Stimulated activated naive CD4-positive, alpha-beta T cell treated with Interleukin-2 at 50 U/mL for 16 hours (primary cell): ENCODE results near the gene SHROOM1.
"Not testable (repeated sequence)": the region's sequence is repeated elsewhere in the genome, so short reads cannot be mapped to it uniquely, and the experiment has no call there.

Experiments used
- DNase-seq: peaks from one replicate; lab custom pipeline; 2025; lab: John Stamatoyannopoulos, UW

SHROOM1 gene

DNA sequence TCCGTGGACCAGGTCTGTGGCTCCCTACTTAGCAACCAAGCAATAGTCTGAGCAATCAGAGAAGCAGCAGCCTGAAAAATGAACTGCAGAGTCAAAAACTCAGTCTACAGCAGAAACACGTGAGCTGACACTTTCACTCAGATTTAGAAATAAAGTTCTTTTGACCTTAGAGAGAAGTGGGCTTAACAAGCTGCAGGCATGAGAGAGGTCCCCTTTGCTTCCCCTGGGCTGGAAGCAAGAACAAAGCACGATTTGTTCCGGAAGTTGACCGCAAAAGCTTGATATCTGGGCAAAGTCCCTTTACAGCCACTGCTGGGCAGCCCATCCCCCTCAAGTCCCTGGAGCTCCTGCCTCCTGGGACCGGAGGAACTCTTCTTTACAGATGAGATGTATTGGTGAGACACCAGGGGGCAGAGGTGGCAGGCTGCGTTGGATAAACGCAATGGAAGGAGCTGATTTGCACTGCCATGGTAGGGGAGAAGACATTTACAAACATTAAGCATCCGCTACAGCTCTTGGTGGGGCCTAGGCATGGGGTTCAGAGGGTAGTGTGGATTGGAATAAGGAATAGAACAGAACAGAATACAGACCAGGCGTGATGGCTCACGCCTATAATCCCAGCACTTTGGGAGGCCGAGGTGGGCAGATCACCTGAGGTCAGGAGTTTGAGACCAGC lies 23.1 kb downstream of the SHROOM1 start:
- DNase-seq = no peak

DNA sequence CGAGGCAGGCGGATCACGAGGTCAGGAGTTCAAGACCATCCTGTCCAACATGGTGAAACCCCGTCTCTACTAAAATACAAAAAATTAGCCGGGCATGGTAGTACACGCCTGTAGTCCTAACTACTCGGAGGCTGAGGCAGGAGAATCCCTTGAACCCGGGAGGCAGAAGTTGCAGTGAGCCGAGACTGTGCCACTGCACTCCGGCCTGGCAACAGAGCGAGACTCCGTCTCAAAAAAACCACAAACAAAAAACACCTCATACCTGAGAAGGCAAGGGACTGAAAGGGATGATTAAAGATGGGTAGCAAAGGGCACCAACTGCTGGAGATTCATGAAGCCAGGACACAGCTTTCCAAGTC lies 23.7 kb downstream of the SHROOM1 start:
- not testable (repeated sequence) for DNase-seq

DNA sequence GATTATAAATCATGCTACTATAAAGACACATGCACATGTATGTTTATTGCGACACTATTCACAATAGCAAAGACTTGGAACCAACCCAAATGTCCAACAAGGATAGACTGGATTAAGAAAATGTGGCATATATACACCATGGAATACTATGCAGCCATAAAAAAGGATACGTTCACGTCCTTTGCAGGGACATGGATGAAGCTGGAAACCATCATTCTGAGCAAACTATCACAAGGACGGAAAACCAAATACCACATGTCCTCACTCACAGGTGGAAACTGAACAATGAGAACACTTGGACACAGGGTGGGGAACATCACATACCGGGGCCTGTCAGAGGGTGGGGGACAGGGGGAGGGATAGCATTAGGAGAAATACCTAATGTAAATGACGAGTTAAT lies 24.6 kb downstream of the SHROOM1 start:
- DNase-seq = not testable (repeated sequence)

DNA sequence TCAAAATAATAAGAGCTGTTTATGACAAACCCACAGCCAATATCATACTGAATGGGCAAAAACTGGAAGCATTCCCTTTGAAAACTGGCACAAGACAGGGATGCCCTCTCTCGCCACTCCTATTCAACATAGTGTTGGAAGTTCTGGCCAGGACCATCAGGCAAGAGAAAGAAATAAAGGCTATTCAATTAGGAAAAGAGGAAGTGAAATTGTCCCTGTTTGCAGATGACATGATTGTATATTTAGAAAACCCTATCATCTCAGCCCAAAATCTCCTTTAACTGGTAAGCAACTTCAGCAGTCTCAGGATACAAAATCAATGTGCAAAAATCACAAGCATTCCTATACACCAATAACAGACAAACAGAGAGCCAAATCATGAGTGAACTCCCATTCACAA lies 26.2 kb downstream of the SHROOM1 start:
- not testable (repeated sequence) for DNase-seq

DNA sequence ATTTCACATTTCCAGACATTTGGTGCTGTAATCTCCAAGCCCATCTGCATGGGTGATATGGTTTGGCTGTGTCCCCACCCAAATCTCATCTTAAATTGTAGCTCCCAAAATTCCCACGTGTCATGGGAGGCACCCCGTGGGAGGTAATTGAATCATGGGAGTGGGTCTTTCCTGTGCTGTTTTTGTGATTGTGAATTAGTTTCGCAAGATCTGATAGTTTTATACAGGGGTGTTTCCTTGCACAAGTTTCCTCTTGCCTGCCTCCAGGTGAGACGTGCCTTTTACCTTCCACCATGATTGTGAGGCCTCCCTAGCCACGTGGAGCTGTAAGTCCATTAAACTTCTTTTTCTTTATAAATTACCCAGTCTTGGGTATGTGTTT lies 27.8 kb downstream of the SHROOM1 start:
- not testable (repeated sequence) for DNase-seq

DNA sequence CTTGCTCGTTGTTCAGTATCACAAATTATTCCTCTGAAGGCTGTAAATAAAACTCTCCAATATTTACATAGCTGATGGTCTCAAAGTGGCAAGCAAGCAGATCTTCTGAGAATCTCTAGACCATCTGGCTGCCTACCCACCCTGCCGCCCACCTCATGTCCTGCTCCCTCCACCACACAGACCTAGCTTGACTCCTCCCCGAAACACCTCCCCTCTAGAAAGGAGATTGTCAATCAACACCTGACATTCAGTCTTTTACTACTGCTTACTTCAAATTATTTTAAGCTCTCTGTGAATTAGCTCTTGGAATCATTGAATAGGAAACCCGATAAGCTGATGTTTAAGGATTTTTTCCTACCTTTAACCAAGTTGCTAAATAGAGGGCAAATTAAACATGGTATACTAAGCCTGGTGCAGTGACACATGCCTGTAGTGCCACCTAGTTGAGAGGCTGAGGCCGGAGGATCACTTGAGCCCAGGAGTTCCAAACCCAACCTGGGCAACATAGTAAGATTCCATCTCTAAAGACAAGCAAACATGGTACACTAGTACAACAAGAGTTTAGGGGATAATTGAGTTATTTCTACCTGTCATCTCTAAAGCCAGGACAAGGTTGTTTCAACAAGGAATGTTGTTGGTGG lies 28.3 kb downstream of the SHROOM1 start:
- no peak for DNase-seq

DNA sequence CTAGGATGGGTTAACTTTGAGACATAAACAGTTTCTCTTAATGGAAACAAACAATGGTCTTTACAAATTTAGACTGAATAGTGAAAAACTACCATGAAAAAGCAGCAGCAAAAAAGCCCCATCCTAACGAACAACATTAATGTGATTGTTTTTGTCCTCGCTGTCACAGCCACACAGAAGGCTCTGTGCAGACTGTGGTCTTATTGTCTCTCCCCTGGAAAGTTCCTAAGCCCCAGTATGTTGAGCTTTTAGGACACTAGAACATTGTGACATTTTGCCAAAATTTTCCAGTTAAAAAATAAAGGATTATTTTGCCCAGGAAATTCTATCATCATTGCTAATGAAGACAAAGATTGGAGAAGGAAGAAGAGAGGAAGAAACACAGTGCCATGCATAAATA lies 29.9 kb downstream of the SHROOM1 start:
- DNase-seq = no peak

DNA sequence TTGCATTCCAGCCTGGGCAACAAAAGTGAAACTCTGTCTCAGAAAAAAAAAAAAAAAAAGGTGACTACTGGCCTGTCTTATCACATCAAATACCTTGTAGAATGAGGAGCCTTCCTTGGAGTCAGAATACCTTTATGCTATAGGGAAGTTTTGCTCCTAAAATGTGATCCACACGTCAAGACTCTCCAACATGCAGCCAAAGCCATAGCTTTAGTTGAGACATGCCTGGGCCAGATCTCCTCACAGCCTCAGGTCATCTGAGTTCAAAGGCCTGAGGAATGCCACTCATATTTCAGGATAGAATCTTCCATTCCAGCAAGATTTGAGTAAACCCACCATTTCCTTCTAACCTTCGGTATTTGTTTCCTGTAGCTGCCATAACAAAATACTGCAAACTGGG lies 31.1 kb downstream of the SHROOM1 start:
- DNase-seq = no peak

DNA sequence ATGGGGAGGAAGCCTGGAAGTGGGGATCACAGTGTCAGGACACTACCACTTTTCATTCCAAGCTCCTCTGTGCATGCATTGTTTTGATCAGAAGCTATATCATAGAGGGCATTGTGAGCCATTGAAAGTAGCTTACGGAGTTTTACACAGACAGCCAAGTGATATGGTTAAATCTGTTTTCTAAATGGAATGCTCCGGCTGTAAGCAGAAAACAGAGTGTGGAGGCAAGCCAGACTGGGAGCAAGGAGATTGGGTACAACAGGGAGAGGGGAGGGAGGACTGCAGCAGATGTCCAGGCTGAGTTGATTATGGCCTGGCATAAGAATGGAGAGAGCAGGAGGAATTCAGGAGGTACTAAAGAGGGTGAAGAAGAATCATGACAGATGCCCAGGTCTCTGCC lies 32.8 kb downstream of the SHROOM1 start:
- DNase-seq = no peak

DNA sequence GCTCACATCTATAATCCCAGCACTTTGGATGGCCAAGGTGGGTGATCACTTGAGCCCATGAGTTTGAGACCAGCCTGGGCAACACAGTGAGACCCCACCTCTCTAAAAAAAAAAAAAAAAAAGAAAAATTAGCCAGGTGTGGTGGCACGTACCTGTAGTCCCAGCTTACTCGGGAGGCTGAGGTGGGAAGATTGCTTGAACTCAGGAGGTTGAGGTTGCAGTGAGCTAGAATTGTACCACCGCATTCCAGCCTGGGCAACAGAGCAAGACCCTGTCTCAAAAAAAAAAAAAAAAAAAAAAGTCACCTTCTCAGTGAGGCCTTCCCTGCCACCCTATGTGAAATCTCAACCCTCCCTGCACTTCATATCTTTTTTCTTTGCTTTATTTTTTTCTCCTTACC lies 39.4 kb downstream of the SHROOM1 start:
- no peak for DNase-seq

DNA sequence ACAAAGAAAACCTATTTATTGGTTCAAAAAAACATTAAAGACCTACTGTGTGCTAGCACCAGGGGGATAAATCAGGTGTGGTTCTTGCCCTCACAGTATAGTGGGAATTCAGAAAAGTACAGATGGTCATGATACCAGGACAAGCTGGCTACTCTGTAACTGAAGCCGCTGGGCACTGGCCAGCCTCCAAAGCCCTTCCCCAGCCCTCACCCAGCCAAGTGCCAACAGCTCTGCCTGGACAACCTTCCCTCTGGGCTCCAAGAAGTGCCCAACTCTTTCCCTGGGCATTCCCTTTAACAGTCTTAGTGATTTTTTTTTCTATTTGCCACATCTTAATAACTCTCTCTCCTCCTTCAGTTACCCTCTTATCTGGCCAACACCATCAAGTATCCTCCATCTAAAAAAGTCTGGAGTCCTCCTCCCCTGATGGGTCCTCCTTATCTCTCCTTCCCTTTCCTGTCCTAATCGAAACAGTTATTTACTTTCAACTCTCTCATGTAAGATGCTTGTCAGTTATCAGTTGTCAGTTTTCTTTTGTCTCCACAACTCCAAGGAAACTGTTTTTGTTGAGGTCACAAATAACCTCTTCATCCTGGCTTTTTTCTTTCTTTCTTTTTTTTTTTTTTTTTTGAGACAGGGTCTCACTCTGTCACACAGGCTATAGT lies 40.1 kb downstream of the SHROOM1 start:
- DNase-seq = no peak

DNA sequence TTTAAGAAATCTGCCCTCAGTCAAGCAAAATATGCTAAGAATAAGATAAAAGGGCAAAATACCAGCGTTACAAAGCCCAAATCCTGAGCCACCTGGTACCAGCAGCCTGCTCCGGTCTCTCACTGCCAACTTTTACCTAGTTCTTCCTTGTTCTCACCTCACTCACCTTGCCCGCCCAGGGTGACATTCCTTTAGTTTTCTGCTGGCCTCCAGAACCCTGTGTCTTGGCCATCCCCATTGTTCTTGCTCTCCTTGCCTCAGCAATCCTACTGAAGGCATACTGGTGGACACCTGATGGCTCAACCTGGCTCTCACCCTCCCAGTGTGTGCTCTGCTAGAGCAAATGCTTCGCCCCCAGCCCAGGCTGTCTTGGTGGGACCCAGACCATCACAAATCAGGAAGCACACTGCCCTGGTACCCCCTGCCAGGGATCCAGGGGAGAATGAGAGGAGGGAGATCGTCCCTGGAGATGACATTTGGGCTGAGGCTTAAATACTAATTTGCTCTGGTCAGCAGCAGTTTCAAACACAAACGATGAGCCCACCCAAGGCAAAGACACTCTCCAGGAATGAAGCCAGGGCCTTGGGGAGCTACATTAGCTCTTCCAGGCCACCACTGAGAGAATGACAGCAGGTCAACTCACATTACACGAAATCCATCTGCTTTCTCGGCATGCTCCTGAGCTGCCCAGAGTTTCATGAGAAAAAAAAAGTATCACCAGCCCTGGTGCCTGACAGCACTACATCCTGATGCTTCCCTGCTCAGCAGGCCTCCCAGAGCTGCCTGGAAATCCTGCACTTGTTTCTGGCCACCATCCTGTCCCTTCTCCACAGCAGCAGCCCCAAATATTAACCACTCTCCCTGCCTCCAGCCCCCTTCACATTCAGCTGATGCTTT lies 41.2 kb downstream of the SHROOM1 start:
- DNase-seq = no peak

DNA sequence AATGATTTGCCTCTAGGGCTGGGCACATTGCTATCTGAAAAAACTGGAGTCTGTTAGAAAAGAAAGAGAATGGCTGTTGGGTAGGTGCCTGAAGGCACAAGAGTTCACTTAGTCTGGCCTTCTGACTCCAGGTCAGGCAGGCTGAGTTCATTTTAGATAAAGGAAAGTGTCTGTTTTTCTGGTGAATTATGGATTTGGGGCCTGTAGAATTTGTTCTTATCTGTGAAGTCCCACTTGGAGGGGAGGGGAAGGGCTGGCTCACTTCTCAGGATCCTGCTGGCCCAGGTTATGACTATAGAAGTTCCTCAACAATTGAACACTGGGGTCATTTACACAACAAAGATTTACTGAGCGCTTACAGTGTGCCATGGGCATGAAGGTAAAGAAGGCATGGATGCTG lies 41.9 kb downstream of the SHROOM1 start:
- no peak for DNase-seq

DNA sequence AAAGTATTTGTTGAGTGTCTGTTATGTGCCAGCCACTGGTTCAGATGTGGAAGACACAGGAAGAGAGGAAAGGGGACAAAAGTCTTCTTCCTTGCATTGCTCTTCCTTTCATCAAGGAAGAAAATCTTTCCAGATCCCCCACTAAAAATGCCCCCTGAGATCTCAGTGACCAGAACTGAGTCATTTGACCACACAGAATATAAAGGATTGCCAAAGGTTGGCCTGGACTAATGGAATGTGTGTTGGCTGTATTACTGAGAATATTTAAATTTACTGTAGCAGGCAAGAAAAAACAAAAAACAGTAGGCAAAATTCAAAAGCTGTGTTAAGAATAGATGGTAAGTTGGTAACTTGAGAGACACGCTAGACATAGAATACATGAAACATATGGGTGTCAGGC lies 43.4 kb downstream of the SHROOM1 start:
- no peak for DNase-seq

DNA sequence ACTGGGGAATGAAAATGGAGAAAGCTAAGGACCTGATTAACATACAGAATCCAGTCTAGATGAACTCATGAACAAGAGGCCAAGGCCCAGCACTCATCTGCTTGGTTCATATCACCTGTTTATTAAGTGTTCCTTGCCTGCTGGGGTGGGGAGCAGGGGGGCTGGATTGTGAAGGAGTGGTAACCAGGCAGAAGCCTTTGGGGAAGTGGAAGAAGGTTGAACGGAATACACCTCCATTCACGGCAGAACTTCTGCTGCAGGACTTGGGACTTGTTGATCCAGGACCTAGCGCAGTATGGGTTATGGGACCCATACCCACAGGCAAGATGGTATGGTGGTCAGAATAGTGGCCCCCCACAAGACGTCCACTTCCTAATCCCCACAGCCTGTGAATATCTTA lies 44.6 kb downstream of the SHROOM1 start:
- no peak for DNase-seq

DNA sequence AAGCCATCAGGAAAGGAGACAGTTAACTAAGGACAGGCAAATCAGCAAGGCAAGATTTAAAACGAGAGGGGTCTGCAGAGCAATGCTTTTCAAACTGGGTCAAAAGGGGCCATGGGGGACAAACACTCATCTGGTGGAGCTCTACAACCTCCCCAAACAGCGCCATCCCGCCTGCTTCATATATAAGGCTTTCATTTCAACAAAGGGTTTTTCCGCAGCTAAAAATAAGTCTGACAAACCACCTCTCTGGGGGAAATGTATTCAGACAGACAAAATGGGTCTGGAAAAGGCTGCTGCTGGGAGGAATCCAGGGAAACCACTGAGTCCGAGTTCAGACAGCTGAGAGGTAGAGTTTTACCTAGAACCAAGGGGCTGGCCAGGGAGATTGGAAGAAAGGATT lies 45.1 kb downstream of the SHROOM1 start:
- DNase-seq = no peak

DNA sequence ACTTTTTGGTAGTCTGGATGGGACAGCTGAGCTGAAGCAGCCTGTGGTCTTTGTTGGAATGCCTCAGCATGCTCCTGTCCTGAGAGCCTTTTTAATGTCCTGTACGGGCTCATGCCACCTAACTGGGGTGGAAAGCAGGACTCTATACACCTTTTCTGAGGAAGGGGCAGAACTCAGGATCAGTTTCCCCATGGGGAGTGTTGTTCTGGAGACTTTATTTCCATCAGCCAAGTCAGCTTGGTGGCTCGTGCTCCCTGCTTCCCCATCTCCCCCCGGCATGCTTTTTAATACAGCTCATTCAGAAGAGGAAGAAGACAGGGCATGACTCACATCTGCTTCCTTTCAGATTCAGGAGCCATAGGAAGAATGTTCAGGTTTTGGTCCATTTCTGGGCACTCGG lies 48.3 kb downstream of the SHROOM1 start:
- no peak for DNase-seq

DNA sequence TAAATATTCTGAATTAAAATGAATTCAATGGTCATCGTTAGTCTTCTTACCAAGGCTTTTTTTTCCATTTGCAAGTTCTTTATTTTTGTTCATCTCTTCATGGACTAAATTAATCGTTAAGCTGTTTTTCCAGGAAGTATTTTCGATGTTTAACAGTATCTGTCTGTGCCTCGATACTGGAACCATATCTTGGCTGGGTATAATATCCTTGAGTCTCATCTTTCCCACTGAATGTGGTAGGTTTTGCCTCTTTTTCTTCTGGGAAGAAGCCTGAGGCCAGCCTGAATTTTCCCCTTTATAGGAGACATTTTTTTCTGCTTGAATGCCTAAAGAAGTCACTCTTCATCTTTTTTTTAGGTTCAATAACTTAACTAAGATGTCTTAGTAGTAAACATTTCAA lies 49.4 kb downstream of the SHROOM1 start:
- no peak for DNase-seq

DNA sequence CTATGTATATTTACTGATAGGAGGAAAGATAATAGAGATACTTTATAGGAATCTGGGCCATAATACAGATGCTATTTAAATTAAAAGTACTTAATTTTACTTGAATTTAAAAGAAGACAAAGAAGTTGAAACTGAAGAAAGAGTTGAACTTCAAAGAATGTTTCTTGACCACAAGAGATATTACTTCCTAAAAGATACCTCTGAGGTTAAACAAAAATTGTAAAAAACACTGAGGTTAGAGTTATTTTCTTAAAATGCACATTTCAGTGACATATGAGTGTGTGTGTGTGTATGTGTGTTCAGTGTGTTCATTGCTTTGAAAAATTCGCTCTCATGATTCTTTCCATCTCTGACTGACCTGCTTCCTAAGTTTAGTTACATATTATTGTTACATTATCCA lies 49.9 kb downstream of the SHROOM1 start:
- no peak for DNase-seq

DNA sequence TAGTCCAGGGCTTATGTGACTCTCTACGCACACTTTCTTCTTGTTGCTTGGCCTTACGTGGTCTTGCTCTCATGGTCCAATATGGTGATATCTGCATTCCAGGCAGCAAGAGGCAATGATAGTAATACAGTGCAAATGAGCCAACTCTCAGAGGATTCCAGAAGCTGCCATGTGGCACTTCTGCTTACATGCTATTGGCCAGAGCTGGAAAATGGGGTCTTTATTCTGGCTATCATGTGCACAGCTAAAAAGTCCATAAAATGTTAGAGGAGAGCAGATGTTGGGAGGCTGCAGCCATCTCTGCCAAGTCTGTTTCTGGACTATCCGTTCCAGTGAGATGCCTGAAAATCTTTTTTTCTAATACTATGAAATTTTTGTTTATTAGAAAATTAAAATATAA lies 50.5 kb downstream of the SHROOM1 start:
- DNase-seq = no peak

DNA sequence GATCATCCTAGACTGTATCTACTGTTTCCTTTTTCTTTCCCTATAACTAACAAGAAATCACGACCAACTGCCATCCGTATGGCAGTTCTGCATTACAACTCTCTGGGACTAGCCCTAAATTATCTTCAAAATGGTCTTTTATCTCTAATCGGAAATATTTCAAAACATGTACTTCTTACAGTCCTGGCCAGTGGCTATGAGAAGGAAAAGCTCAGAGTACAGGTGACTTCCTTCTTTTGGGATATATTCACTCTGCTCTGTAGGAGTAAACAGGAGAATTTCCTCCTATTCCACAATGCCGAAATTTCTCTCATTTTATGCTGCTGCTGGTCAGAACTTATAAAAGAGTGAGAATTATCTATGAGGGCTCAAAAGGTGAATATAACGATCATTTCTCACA lies 51.6 kb downstream of the SHROOM1 start:
- DNase-seq = no peak

DNA sequence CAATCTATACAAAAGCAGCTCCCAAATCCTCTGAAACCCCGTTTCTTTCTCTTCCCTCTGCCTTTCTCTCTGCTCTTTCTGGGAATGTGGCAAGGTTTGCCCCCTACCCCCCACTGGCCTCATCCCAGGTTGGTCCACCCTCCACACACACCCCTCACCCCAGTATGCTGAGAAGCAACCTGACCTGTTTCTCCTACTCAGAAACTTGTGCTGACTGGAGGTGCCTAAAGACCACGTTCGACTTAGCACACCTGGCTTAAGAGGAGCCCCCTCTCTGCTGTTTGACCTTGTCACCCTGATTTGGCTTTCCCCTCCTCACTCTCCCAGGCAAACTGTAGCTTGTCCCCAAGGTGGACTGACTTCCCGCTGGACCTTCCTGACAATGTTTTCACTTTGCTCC lies 52.3 kb downstream of the SHROOM1 start:
- no peak for DNase-seq
